Upper lobe of left lung (tissue), 4 donors: ENCODE data around the gene DNHD1.

Experiments
- CTCF ChIP-seq, 6 experiments: fragments of 450-650 bp in 4 of 6; fragments of 200-600 bp in 2 of 6; sonication (generic) in 2 of 6; IDR thresholded peaks; one replicate each; pipeline ENCODE4 v1.5.1; 2016 to 2019; ENCODE audit warnings: antibody characterized with exemption in 6 of 6
- POLR2A ChIP-seq, 4 donors: fragments of 450-650 bp; IDR thresholded peaks; one replicate each; pipeline ENCODE4 v1.5.1; 2016 to 2017; ENCODE audit warnings: antibody characterized with exemption in 4 of 4, mild to moderate bottlenecking in 2 of 4

- TF ChIP-seq POLR2A (IDR thresholded peaks at IDR 0.05) (no peak), CTCF (IDR thresholded peaks at IDR 0.05) (peak in 1 of 6 experiments; percentile 34)
Observed at GRCh38 chr11:6611963-6612212, 114.8 kb downstream of the DNHD1 start.
